Hematopoietic multipotent progenitor cell treated with erythropoietin and hydrocortisone succinate and interleukin-3 and kit ligand, for 17 days (in vitro differentiated cells): ENCODE data around the gene PFKP.
"Not testable (repeated sequence)": the region's sequence is repeated elsewhere in the genome, so short reads cannot be mapped to it uniquely, and the experiment has no call there.

Experiments
- DNase-seq: peaks from one replicate; pipeline ENCODE4 v3.0.0-alpha.2; 2015; ENCODE audit warnings: low spot score

Gene PFKP

GRCh38 chr10:3047596-3047995, 19.8 kb upstream of the PFKP start:
- no peak for DNase-seq

GRCh38 chr10:3048119-3049019, 19.0 kb upstream of the PFKP start:
- DNase-seq, result no peak

- no peak for DNase-seq
Measured at GRCh38 chr10:3051692-3052091, 15.7 kb upstream of the PFKP start.

- DNase-seq, result no peak
Measured at GRCh38 chr10:3053155-3053554, 14.2 kb upstream of the PFKP start.

GRCh38 chr10:3054183-3054850, 13.0 kb upstream of the PFKP start:
- DNase-seq, result no peak

- no peak for DNase-seq
Measured at GRCh38 chr10:3054851-3055199, 12.5 kb upstream of the PFKP start.

- no peak for DNase-seq
Measured at GRCh38 chr10:3056280-3057037, 10.9 kb upstream of the PFKP start.

- DNase-seq, result no peak
Measured at GRCh38 chr10:3057946-3058345, 9.4 kb upstream of the PFKP start.

- no peak for DNase-seq
Measured at GRCh38 chr10:3059974-3060373, 7.4 kb upstream of the PFKP start.

- DNase-seq, result no peak
Measured at GRCh38 chr10:3060481-3060889, 6.9 kb upstream of the PFKP start.

- DNase-seq, result not testable (repeated sequence)
Measured at GRCh38 chr10:3061323-3061898, 5.9 kb upstream of the PFKP start.

GRCh38 chr10:3062502-3063186, 4.7 kb upstream of the PFKP start:
- DNase-seq, result no peak

- no peak for DNase-seq
Measured at GRCh38 chr10:3064423-3064822, 2.9 kb upstream of the PFKP start.

GRCh38 chr10:3065622-3066021, 1.7 kb upstream of the PFKP start:
- DNase-seq, result no peak

- DNase-seq, result no peak
Measured at GRCh38 chr10:3066317-3067117, 831 bp upstream of the PFKP start.

- no peak for DNase-seq
Measured at GRCh38 chr10:3067859-3068179, 471 bp downstream of the PFKP start.

GRCh38 chr10:3068201-3068967, 1.0 kb downstream of the PFKP start:
- peak; percentile 42 for DNase-seq

GRCh38 chr10:3068968-3069737, 1.8 kb downstream of the PFKP start:
- no peak for DNase-seq

GRCh38 chr10:3069876-3070275, 2.5 kb downstream of the PFKP start:
- DNase-seq, result no peak
